ENCODE data around the gene LMX1A.

- TF ChIP-seq POLR2AphosphoS5 (IDR thresholded peaks at IDR 0.05; ENCODE audit: insufficient read depth in 1 of 2, low read depth in 1 of 2) (no peak), CTCF (IDR thresholded peaks at IDR 0.05) (no peak), POLR2A (IDR thresholded peaks at IDR 0.05) (no peak)
Measured at GRCh38 chr1:165371588-165372225, 15.2 kb upstream of the LMX1A start.
